ENCODE measurements around the gene NFKBIL1.

The NFKBIL1 gene

DNA sequence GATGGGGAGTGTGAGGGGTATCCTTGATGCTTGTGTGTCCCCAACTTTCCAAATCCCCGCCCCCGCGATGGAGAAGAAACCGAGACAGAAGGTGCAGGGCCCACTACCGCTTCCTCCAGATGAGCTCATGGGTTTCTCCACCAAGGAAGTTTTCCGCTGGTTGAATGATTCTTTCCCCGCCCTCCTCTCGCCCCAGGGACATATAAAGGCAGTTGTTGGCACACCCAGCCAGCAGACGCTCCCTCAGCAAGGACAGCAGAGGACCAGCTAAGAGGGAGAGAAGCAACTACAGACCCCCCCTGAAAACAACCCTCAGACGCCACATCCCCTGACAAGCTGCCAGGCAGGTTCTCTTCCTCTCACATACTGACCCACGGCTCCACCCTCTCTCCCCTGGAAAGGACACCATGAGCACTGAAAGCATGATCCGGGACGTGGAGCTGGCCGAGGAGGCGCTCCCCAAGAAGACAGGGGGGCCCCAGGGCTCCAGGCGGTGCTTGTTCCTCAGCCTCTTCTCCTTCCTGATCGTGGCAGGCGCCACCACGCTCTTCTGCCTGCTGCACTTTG is 28.0 kb downstream of the NFKBIL1 start, which contains the start of gene TNF:
TNF (plus strand) TSS at position 231 of the 567 bp plus-strand sequence; CDS start at position 408, 177 bp downstream.
- H3K36me3 ChIP-seq (ENCODE audit: control insufficient read depth, insufficient read depth, low read length): no peaks in the 10 kb centered on the region

DNA sequence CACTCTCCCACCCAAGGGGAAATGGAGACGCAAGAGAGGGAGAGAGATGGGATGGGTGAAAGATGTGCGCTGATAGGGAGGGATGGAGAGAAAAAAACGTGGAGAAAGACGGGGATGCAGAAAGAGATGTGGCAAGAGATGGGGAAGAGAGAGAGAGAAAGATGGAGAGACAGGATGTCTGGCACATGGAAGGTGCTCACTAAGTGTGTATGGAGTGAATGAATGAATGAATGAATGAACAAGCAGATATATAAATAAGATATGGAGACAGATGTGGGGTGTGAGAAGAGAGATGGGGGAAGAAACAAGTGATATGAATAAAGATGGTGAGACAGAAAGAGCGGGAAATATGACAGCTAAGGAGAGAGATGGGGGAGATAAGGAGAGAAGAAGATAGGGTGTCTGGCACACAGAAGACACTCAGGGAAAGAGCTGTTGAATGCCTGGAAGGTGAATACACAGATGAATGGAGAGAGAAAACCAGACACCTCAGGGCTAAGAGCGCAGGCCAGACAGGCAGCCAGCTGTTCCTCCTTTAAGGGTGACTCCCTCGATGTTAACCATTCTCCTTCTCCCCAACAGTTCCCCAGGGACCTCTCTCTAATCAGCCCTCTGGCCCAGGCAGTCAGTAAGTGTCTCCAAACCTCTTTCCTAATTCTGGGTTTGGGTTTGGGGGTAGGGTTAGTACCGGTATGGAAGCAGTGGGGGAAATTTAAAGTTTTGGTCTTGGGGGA is 28.7 kb downstream of the NFKBIL1 start:
- peaks cover 6% of the 10 kb centered on the region for H3K4me1 ChIP-seq (ENCODE audit: control insufficient read depth, insufficient read depth, low read length)
- H3K9me3 ChIP-seq (ENCODE audit: control insufficient read depth, low read length): no peaks in the 10 kb centered on the region
- H3K27me3 ChIP-seq (ENCODE audit: control insufficient read depth, insufficient read depth, low read length, poor library complexity, severe bottlenecking): peaks cover 7% of the 10 kb centered on the region
- 88 to 89% methylated on average over 8 of the region's 8 CpGs for WGBS, 2 experiments
- H3K4me3 ChIP-seq (ENCODE audit: insufficient read depth, low read depth, low read length): no peak overlapping the region
- H3K36me3 ChIP-seq (ENCODE audit: control insufficient read depth, insufficient read depth, low read length): no peaks in the 10 kb centered on the region
- H3K27ac ChIP-seq (ENCODE audit: insufficient read depth, low read depth, low read length, poor library complexity, severe bottlenecking): no peak overlapping the region

More for the DNA sequence above, 28.0 kb downstream of the NFKBIL1 start, which contains the start of gene TNF:
- 91% methylated on average over 19 of the region's 19 CpGs for WGBS, 2 experiments
- Histone ChIP-seq H3K27ac (ENCODE audit: insufficient read depth, low read depth, low read length, poor library complexity, severe bottlenecking) (no peak within 1 kb of the TSS), H3K27me3 (ENCODE audit: control insufficient read depth, insufficient read depth, low read length, poor library complexity, severe bottlenecking) (peaks cover 4% of the 10 kb centered on the region), H3K4me1 (ENCODE audit: control insufficient read depth, insufficient read depth, low read length) (peaks cover 4% of the 10 kb centered on the region), H3K4me3 (ENCODE audit: insufficient read depth, low read depth, low read length) (no peak within 1 kb of the TSS), H3K9me3 (ENCODE audit: control insufficient read depth, low read length) (no peaks in the 10 kb centered on the region)

- H3K4me3 ChIP-seq (ENCODE audit: insufficient read depth, low read depth, low read length): no peak overlapping the region
- H3K27ac ChIP-seq (ENCODE audit: insufficient read depth, low read depth, low read length, poor library complexity, severe bottlenecking): no peak overlapping the region
- H3K4me1 ChIP-seq (ENCODE audit: control insufficient read depth, insufficient read depth, low read length): peaks cover 6% of the 10 kb centered on the region
- peaks cover 16% of the 10 kb centered on the region for H3K27me3 ChIP-seq (ENCODE audit: control insufficient read depth, insufficient read depth, low read length, poor library complexity, severe bottlenecking)
- no peaks in the 10 kb centered on the region for H3K36me3 ChIP-seq (ENCODE audit: control insufficient read depth, insufficient read depth, low read length)
- H3K9me3 ChIP-seq (ENCODE audit: control insufficient read depth, low read length): no peaks in the 10 kb centered on the region
- WGBS, 2 experiments: 95% methylated on average over 19 of the region's 19 CpGs
These were observed 29.6 kb downstream of the NFKBIL1 start for GRCh38 chr6:31576897-31577578.

DNA sequence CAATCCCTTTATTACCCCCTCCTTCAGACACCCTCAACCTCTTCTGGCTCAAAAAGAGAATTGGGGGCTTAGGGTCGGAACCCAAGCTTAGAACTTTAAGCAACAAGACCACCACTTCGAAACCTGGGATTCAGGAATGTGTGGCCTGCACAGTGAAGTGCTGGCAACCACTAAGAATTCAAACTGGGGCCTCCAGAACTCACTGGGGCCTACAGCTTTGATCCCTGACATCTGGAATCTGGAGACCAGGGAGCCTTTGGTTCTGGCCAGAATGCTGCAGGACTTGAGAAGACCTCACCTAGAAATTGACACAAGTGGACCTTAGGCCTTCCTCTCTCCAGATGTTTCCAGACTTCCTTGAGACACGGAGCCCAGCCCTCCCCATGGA is 30.2 kb downstream of the NFKBIL1 start:
- peaks cover 6% of the 10 kb centered on the region for H3K4me1 ChIP-seq (ENCODE audit: control insufficient read depth, insufficient read depth, low read length)
- H3K4me3 ChIP-seq (ENCODE audit: insufficient read depth, low read depth, low read length): no peak overlapping the region
- no peak overlapping the region for H3K27ac ChIP-seq (ENCODE audit: insufficient read depth, low read depth, low read length, poor library complexity, severe bottlenecking)
- no peaks in the 10 kb centered on the region for H3K9me3 ChIP-seq (ENCODE audit: control insufficient read depth, low read length)
- 92 to 97% methylated on average over 3 of the region's 3 CpGs for WGBS, 2 experiments
- peaks cover 21% of the 10 kb centered on the region for H3K27me3 ChIP-seq (ENCODE audit: control insufficient read depth, insufficient read depth, low read length, poor library complexity, severe bottlenecking)
- no peaks in the 10 kb centered on the region for H3K36me3 ChIP-seq (ENCODE audit: control insufficient read depth, insufficient read depth, low read length)

DNA sequence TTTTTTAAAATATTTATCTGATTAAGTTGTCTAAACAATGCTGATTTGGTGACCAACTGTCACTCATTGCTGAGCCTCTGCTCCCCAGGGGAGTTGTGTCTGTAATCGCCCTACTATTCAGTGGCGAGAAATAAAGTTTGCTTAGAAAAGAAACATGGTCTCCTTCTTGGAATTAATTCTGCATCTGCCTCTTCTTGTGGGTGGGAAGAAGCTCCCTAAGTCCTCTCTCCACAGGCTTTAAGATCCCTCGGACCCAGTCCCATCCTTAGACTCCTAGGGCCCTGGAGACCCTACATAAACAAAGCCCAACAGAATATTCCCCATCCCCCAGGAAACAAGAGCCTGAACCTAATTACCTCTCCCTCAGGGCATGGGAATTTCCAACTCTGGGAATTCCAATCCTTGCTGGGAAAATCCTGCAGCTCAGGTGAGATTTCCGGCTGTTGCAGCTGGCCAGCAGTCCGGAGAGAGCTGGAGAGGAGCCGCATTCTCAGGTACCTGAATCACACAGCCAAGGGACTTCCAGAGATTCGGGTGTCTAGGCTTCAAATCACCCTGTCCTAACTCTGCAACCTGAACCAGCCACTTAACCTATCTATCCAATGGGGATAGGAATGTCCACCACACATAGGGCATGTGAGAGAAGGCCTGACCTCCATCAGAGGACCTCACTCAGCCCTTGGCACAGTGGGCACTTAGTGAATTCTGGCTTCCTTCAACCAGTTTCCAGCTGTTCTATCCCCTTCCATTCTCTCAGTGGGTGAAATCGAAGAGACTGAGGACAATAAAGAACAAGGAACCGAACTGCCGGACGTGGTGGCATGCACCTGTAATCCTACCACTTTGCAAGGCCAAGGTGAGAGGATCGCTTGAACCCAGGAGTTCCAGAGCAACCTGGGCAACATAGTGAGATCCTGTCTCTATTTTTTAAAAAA is 31.0 kb downstream of the NFKBIL1 start:
- H3K4me3 ChIP-seq (ENCODE audit: insufficient read depth, low read depth, low read length): no peak overlapping the region
- H3K9me3 ChIP-seq (ENCODE audit: control insufficient read depth, low read length): no peaks in the 10 kb centered on the region
- H3K36me3 ChIP-seq (ENCODE audit: control insufficient read depth, insufficient read depth, low read length): no peaks in the 10 kb centered on the region
- H3K27ac ChIP-seq (ENCODE audit: insufficient read depth, low read depth, low read length, poor library complexity, severe bottlenecking): no peak overlapping the region
- WGBS, 2 experiments: 86 to 89% methylated on average over 12 of the region's 12 CpGs
- H3K27me3 ChIP-seq (ENCODE audit: control insufficient read depth, insufficient read depth, low read length, poor library complexity, severe bottlenecking): peaks cover 21% of the 10 kb centered on the region
- H3K4me1 ChIP-seq (ENCODE audit: control insufficient read depth, insufficient read depth, low read length): peaks cover 6% of the 10 kb centered on the region

DNA sequence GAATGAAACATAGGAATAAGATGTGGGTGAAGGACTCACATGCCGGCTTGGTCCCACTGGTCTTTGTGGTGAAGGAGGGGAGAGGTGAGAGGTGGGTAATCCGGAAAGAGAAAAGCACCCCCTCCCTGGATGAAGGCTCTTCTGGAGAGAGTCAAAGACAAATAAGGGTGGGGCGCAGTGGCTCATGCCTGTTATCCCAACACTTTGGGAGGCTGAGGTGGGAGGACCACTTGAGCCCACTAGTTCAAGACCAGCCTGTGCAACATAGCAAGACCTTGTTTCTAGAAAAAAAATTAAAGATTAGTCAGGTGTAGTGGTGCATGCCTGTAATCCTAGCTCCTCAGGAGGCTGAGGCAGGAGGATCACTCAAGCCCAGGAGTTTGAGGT is 31.7 kb downstream of the NFKBIL1 start:
- Histone ChIP-seq H3K9me3 (ENCODE audit: control insufficient read depth, low read length) (no peaks in the 10 kb centered on the region), H3K27me3 (ENCODE audit: control insufficient read depth, insufficient read depth, low read length, poor library complexity, severe bottlenecking) (peaks cover 21% of the 10 kb centered on the region), H3K36me3 (ENCODE audit: control insufficient read depth, insufficient read depth, low read length) (no peaks in the 10 kb centered on the region), H3K4me1 (ENCODE audit: control insufficient read depth, insufficient read depth, low read length) (peaks cover 6% of the 10 kb centered on the region), H3K27ac (ENCODE audit: insufficient read depth, low read depth, low read length, poor library complexity, severe bottlenecking) (no peak overlapping the region), H3K4me3 (ENCODE audit: insufficient read depth, low read depth, low read length) (no peak overlapping the region)
- WGBS, 2 experiments: 92 to 94% methylated on average over 3 of the region's 3 CpGs

DNA sequence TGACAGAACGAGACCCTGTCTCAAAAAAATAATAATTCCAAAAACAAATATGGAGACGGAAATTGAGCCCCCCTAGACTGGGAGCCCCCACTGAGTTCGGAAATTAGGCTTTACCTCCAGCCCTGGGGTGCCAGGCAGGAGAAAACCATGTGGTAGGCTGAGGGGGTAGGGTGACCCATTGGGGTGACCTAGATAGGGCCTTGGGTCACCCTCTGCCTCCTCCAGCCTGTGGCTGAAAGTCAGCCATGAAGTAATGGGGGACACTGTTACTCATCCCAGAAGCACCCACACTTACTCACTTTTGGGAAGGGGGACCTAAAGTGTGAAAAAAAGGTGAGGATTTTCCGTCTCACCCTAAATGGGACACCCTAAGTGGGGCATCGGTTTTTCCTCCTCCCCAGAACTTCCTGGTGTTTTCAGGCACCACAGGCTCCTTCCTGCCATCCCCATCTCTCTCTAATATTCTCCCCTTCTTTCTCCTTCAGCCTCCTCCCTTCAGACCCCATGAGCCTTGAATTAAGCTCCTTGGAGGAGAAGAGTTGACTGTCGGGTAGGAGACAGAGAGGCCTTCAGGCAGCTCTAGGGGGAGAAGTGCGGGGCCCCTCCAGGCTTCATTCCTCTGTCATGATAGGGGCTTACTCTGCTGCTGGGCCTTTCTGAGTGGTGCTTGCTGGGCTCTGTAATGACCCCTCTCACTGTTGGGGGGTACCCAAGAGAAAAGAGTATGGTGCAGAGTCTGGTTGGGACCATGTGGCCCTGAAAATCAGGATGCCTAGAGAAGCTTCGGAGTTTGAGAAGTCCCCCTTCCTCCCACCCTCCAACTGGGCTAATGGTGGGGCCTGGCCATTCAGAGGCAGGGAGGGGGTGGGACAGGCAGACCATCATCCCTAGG is 32.4 kb downstream of the NFKBIL1 start:
- H3K27ac ChIP-seq (ENCODE audit: insufficient read depth, low read depth, low read length, poor library complexity, severe bottlenecking): no peak overlapping the region
- H3K36me3 ChIP-seq (ENCODE audit: control insufficient read depth, insufficient read depth, low read length): no peaks in the 10 kb centered on the region
- no peak overlapping the region for H3K4me3 ChIP-seq (ENCODE audit: insufficient read depth, low read depth, low read length)
- peaks cover 6% of the 10 kb centered on the region for H3K4me1 ChIP-seq (ENCODE audit: control insufficient read depth, insufficient read depth, low read length)
- peaks cover 21% of the 10 kb centered on the region for H3K27me3 ChIP-seq (ENCODE audit: control insufficient read depth, insufficient read depth, low read length, poor library complexity, severe bottlenecking)
- 88 to 92% methylated on average over 7 to 8 of the region's 8 CpGs for WGBS, 2 experiments
- H3K9me3 ChIP-seq (ENCODE audit: control insufficient read depth, low read length): no peaks in the 10 kb centered on the region

GRCh38 chr6:31580438-31580740 is 33.0 kb downstream of the NFKBIL1 start:
- Histone ChIP-seq H3K36me3 (ENCODE audit: control insufficient read depth, insufficient read depth, low read length) (no peaks in the 10 kb centered on the region), H3K27ac (ENCODE audit: insufficient read depth, low read depth, low read length, poor library complexity, severe bottlenecking) (no peak overlapping the region), H3K9me3 (ENCODE audit: control insufficient read depth, low read length) (no peaks in the 10 kb centered on the region), H3K4me3 (ENCODE audit: insufficient read depth, low read depth, low read length) (peak overlapping the region; percentile 71), H3K27me3 (ENCODE audit: control insufficient read depth, insufficient read depth, low read length, poor library complexity, severe bottlenecking) (peaks cover 21% of the 10 kb centered on the region), H3K4me1 (ENCODE audit: control insufficient read depth, insufficient read depth, low read length) (peaks cover 6% of the 10 kb centered on the region)
- WGBS, 2 experiments: 68 to 70% methylated on average over 11 of the region's 11 CpGs

GRCh38 chr6:31580807-31581433 is 33.5 kb downstream of the NFKBIL1 start:
- Histone ChIP-seq H3K36me3 (ENCODE audit: control insufficient read depth, insufficient read depth, low read length) (no peaks in the 10 kb centered on the region), H3K4me1 (ENCODE audit: control insufficient read depth, insufficient read depth, low read length) (peaks cover 6% of the 10 kb centered on the region), H3K9me3 (ENCODE audit: control insufficient read depth, low read length) (no peaks in the 10 kb centered on the region), H3K4me3 (ENCODE audit: insufficient read depth, low read depth, low read length) (peak overlapping the region; percentile 71), H3K27me3 (ENCODE audit: control insufficient read depth, insufficient read depth, low read length, poor library complexity, severe bottlenecking) (peaks cover 21% of the 10 kb centered on the region), H3K27ac (ENCODE audit: insufficient read depth, low read depth, low read length, poor library complexity, severe bottlenecking) (no peak overlapping the region)
- 1 to 2% methylated on average over 62 of the region's 62 CpGs for WGBS, 2 experiments
